Activated T-cell treated with anti-CD3 and anti-CD28 coated beads for 48 hours (primary cell): Measurements from ENCODE around the gene NEURL3.

Experiments used
- DNase-seq: peaks from one replicate; pipeline ENCODE4 v3.0.0-alpha.2; 2020; ENCODE audit warnings: low read depth

Gene NEURL3

DNA sequence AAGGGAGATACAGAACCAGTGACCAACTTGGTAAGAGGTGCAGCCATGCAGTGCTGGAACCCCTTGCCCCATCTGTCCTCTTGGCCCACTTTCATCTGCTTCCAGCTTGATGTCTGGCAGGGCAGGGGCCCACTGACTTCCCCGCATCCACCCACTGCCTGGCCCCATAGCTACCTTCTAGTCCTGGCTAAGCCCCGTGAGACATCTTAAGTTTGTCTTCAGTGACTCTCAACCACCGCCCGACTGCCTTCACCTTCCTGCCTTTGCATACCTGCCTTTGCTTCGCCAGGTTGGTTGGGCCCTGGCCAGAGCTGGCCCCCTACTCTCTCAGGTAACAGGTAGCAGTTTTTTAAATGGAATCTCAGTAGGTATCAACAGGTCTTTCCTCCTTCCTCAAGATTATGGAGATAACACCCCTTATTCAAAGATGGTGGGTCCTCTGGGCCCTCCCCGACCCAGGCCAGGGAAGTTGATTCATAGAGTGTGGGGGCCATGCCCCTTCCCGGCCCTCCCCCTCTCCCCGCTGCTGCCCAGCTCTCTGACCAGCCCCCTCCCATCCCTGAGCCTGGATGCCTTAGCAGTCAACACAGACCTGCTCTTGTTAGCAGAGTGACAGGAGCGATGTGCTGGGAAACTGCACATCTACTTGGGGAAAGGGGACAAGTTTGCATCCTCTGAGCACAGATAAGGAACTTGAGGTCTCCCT is 34.2 kb upstream of the NEURL3 start:
- DNase-seq = no peak

DNA sequence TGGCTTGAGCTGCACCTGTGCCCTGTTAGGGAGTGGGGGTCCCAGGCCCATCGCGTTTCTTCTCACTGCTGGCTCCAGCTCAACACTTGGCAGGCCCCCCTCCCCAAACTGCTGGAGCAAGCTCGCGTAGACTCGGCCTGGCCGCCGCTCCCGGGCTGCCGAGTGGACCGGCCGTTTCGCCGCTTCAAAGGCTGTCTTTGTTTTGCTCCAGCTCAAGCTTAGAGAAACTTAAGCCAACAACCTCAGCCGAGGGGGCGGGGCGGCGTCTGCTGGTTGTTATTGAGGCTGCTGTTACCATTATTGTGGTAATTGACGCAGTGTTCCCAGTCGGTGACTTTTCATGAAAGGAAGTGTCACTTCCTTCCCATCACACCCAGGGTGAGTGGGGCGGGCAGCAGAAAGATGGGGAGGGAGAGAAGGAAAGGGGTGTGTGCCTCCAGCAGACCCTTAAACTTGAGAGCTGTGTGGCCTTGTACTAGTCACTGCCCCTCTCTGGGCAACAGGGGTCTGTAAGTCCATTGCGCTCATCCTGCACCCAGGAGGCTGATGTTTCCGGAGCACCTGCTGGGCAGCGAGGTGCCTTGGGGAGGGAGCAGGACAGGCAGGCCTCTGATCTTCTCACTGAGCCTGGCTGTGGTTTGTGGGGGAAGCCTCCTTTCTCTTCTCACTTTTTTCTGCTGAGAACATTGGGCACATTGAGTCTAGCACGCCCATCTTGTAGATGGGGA is 33.5 kb upstream of the NEURL3 start:
- peak; percentile 84 for DNase-seq

- no peak for DNase-seq
These were observed 32.8 kb upstream of the NEURL3 start for GRCh38 chr2:96537734-96538486.

DNA sequence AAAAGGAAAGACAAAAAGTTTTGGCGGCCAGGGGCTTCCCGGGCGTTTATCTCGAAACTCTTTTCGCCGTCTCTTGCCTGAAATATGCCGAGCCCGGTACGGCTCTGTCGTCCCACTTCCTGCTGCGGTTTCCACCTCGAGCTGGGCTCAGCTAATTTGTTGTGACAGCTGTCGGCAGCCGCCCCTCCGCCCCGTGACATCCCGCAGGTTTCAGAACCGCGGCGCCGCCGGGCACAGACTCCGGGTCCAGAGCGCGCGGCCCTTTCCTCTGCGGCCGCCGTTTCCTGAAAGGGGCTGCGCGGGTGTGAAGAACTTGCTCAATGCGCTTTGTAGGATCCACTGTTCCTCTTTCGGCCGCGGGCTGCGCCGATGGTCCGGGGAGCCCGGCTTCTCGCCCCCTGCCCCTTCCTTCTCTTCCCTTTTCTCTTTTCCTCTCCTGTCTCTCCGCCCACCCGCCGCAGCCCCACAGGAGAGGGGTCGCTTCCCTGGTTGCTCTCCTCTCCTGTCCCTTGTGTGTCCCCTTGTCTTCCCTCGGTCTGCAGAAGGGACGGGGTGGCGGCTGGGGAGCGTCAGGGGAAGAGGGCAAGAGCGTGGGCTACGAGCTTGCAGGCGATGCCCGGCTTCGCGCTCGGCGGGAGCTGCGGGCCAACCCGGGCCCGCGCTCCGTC is 32.0 kb upstream of the NEURL3 start:
- DNase-seq = peak; percentile 79

GRCh38 chr2:96536445-96537065 is 31.4 kb upstream of the NEURL3 start, which contains the start of gene ARID5A:
Gene ARID5A (plus strand): TSS chr2:96536752. CDS start chr2:96536827, 75 bp downstream.
- DNase-seq = peak; percentile 90

GRCh38 chr2:96535331-96535730 is 30.2 kb upstream of the NEURL3 start:
- DNase-seq = no peak

DNA sequence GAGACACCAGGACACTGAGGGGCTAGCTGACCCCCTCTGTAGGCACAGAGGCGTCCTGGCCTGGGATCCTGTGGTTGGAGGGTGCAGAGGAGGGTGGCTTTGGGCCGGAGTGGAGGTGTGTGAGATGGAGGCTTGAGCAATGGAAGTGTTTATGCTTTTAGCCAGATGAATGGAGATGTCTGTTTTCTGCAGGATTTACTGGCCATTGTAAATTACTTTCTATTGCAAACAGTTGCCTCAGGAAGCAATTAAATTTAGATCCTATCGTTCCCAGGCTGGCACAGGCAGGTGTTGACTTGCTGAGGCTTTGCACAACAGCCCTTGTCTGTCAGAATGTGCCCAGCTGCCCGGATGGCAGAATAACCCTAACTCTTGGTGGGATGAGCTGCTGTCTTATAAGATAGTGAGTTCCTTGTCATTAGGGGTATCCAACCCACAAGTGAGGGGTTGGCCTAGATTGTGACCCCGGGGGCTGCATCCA is 29.6 kb upstream of the NEURL3 start:
- no peak for DNase-seq

GRCh38 chr2:96534141-96534540 is 29.0 kb upstream of the NEURL3 start:
- DNase-seq = no peak

DNA sequence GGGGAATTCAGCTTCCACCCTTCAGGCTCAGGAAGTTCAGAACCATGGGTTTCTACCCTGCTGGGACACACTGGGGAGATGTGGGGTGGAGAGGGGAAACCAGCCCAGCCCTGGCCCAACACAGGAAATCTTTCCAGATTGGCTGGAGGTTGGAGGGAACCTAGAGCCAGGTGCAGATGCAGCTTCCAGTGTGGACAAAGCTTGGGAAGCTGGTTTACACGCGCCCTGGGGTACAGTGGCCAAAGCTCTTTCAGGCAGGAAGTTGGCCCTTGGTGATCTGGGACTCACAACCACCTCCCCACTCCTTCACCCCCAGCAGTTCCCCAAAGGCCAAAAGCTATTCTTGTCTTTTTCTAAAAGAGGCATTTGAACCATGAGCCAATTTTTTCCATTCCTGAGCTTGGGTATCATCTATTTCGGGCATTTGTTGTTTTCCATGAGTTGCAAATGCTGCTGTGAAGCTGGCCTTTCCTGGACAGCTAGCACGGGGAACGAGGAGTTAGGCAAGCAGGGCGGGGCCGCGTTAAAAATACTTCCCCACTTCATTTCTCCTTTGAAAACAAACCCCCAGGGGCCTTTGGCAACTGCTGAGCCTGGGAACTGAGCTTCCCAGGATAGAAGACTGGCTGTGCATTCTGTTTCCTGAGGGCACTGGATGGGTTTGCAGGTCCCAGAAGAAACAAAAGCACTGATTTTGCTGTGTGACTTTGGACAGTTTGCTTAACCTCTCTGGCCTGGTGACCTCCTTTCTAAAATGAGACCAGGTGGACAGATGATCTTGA is 28.3 kb upstream of the NEURL3 start:
- no peak for DNase-seq

- no peak for DNase-seq
These were observed 27.6 kb upstream of the NEURL3 start for GRCh38 chr2:96532641-96533291.

GRCh38 chr2:96531872-96532505 is 26.8 kb upstream of the NEURL3 start:
- DNase-seq = peak; percentile 77

DNA sequence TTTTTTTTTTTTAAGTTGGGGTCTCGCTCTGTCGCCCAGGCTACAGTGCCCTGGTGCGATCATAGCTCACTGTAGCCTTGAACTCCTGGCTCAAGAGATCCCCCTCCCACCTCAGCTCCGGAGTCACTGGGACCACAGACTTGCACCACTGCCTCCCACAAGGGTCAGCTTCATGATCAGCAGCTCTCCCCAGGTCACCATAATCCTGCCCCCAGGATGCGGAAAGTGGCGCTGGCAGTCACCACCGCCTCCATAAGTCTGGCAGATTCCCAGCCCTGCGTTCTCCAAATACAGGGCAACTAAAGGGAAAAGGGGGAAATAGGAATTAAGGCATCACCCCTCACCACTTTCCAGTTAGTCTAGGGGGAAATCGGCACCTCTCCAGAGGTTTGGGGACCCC is 26.2 kb upstream of the NEURL3 start:
- no peak for DNase-seq

DNA sequence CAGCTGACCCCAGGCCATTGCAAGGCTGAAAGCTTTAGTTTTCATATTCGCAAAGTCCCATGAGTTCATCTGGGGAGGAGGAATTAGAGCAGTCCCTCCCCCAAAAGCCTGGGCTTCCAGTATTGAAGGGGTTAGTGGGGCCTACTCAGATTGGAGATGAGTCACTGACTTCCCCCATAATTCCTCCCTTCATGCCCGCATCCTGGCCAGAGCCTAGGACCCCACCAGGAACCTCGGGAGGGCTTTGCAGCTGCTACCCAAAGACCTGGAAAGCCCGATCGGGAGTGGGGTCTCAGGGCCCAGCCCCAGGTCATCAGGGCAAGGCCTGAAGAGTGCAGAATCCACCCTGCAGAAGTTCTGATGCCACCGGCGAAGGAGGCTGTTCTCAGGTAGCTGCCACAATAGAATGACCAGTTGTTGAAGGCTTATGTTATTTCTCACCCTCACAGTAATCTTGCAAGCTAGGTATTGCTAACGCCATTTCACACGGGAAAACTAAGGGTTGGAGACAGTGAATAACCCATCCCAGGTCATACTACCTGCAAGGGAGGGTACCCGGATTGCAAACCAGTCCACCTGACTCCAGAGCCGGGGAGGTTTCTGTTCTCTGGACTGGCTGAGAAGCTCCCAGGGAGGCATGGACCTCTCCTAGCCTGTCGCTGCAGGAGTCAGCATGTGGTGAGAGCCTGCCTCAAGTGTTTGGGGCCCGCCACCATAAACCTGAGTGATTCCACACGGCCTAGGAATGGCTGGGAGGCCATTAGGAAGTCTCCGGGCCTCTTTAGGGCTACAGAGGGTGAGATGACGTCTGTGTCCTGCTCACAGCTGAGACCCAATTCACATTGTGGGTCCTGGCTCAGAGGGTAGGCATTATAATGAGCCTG is 25.6 kb upstream of the NEURL3 start:
- no peak for DNase-seq

GRCh38 chr2:96530144-96530430 is 24.9 kb upstream of the NEURL3 start:
- DNase-seq = no peak

DNA sequence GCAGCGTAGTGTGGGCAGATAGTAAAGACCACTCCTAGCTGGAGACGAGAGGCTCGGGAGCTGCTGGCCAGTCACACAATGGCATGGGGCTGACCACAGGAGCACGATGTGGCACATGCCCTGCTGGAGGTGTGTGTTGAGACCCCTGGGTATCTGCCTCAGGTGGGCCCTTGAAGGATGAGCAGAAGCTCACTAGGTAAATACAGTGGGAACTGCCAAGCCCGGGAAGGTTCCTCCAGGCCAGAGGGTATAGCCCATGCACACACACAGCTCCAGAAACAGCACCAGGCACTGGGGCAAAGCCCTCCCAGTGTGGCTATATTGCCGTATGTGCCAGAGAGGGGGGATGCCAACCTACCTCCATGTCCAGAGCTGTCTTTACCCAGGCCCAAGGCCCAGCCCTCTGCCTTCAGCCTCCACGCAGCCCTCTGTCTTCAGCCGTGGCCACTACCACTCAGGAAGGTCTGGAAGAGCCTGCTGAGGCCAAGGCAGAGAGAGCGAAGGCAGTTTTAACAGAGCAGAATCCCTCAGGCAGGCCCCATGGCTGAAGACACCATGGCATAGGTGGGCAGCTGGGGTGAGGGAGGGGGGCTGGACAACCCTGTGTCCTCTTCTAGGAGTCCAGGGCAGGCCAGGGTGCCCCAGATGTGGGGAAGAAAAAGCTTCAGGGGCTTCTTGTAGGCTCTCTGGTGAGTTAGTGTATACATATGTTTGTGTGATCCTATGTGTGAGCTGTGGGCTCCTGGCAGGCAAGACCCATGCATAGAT is 24.4 kb upstream of the NEURL3 start:
- no peak for DNase-seq

DNA sequence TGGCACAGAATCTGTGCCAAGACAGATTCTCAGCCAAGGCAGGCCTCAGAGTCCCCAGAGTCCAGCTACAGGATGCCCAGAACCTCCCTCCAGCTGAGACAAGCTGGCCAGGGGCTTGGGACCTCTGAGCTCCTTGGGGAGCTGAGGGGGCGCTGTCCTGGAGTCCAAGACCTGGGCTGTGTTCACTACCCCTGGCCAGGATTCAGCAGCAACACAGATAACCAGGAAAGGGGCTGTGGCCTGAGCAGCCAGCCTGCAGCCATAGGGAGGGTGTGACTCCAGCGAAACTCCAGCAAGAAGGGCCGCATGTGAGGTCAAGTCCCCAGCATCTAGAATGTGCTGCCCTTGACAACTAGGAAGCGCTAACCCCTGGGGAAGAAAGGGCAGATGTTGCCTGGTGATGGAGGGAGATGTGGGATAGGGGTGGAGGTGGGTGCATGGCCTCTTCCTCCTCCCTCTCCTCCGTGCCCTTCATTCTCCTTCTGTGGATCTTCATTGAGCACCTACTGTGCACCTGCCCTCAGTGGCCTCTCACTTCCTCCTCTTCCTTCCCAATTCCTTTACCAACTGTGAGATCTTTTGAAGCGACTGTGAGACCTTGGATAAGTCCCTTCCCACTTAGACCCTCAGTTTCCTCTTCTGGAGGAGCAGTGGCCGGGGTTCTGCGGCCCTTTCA is 23.7 kb upstream of the NEURL3 start:
- DNase-seq = no peak

DNA sequence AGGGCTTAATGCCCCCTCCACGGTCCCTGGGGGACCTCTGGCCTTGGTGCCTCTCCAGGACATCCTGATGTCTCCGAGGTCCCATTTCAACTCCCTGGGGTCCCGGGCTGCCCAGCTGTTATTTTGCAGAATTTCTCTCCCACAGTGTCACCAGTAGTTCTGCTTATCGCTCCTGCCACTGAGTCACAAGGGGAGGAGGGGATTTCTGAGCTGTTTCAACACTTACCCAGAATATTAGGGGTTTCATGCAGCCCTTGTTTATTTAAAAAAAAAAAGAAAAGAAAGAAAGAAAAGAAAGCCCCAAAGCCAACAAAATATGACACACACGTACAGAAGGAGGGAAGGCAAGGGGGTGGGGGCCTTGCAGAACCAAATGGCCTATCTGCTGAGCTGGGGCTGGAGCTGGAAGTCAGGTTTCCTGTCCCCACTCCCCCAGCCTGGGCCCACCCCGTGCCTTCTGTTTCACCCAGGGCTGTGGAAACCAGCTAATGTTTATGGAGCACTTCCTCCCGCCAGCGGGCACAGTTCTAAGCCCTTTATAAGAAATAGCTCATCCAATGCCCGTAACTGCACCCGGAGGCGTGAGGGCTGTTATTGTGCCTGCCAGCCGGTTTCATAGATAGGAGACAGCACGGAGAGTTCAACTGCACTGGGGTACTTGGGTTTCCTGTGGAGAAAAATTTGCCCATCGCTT is 23.0 kb upstream of the NEURL3 start:
- peak; percentile 68 for DNase-seq
